T-cell (primary cell): Measurements from ENCODE around the gene CHRNB2. TPM values are rescaled to one million over a fixed set of nuclear protein-coding genes. Genes with fewer than 3 reads are reported as not detected.

Source experiments
- ATAC-seq, 4 experiments: fragments of 200-7000 bp in 3 of 4; fragments of 150-1000 bp in 1 of 4; cut with Tn5 transposase; replicated peaks in 1 of 4; 1 replicate in 3 of 4; 2 replicates in 1 of 4; pipeline ENCODE4 v1.10.0; 2021; ENCODE audit warnings: moderate library complexity in 3 of 4, mild to moderate bottlenecking in 2 of 4, moderate number of reproducible peaks in 1 of 4
- CTCF ChIA-PET, 2 donors: fragments of 300-600 bp; sonication (Branson Sonifier 250); formaldehyde crosslinking; loops; one replicate each; lab custom pipeline; 2022; ENCODE audit warnings: antibody characterized with exemption in 2 of 2; lab: Charles Lee
- POLR2A ChIA-PET, 2 donors: fragments of 300-600 bp; sonication (Branson Sonifier 250); formaldehyde crosslinking; loops; one replicate each; lab custom pipeline; 2022; ENCODE audit warnings: antibody characterized with exemption in 2 of 2; lab: Charles Lee
- DNase-seq, 35 experiments: peaks; one replicate each; pipeline versions ENCODE4 v3.0.0 to v3.0.0-alpha.2; 2013 to 2023
- H3K27ac ChIP-seq: one replicate; pipeline ENCODE4 v1.5.1; 2013; ENCODE audit warnings: low read length
- H3K27me3 ChIP-seq, 2 experiments: replicated peaks in 1 of 2; 1 replicate in 1 of 2; 2 replicates in 1 of 2; pipeline versions ENCODE4 v1.6.1 to v1.7.0; 2013; ENCODE audit warnings: low read length in 1 of 2, mixed read lengths in 1 of 2; ENCODE audit not compliant: control insufficient read depth in 2 of 2, insufficient read depth in 2 of 2; ENCODE audit errors: extremely low read depth in 1 of 2
- H3K36me3 ChIP-seq, 2 donors: 1 replicate in 1 of 2; 2 replicates in 1 of 2; pipeline versions ENCODE4 v1.6.1 to v1.7.0; 2013; ENCODE audit warnings: low read length in 1 of 2; ENCODE audit not compliant: control insufficient read depth in 2 of 2, insufficient read depth in 1 of 2; ENCODE audit errors: extremely low read depth in 1 of 2
- H3K4me1 ChIP-seq, 2 experiments: 1 replicate in 1 of 2; 2 replicates in 1 of 2; pipeline versions ENCODE4 v1.6.1 to v1.7.0; 2013; ENCODE audit warnings: low read length in 2 of 2, mixed read lengths in 1 of 2; ENCODE audit not compliant: insufficient read depth in 2 of 2, control insufficient read depth in 1 of 2; ENCODE audit errors: extremely low read depth in 1 of 2
- H3K4me3 ChIP-seq, 2 donors: 1 replicate in 1 of 2; 2 replicates in 1 of 2; pipeline versions ENCODE4 v1.5.1 to v1.7.0; 2013; ENCODE audit warnings: mild to moderate bottlenecking in 2 of 2, low read length in 1 of 2, moderate library complexity in 1 of 2; ENCODE audit not compliant: control insufficient read depth in 1 of 2; ENCODE audit errors: extremely low read depth in 1 of 2
- H3K9me3 ChIP-seq: 2 replicates; pipeline ENCODE4 v1.7.0; 2013
- H3K27ac Mint-ChIP-seq, 2 donors: one replicate each; pipeline ENCODE4 v1.8.0; 2020 to 2021; ENCODE audit warnings: mild to moderate bottlenecking in 2 of 2, mixed read lengths in 2 of 2
- H3K27me3 Mint-ChIP-seq, 2 donors: one replicate each; pipeline ENCODE4 v1.8.0; 2021 to 2022; ENCODE audit warnings: mixed read lengths in 2 of 2
- H3K36me3 Mint-ChIP-seq: one replicate; pipeline ENCODE4 v1.8.0; 2021; ENCODE audit warnings: mixed read lengths
- H3K4me1 Mint-ChIP-seq, 3 donors: one replicate each; pipeline ENCODE4 v1.8.0; 2020 to 2022; ENCODE audit warnings: mixed read lengths in 3 of 3, mild to moderate bottlenecking in 1 of 3
- H3K4me3 Mint-ChIP-seq, 3 donors: one replicate each; pipeline ENCODE4 v1.8.0; 2020 to 2022; ENCODE audit warnings: mild to moderate bottlenecking in 3 of 3, mixed read lengths in 3 of 3, moderate library complexity in 3 of 3
- H3K9me3 Mint-ChIP-seq, 3 donors: one replicate each; pipeline ENCODE4 v1.8.0; 2020 to 2022; ENCODE audit warnings: mixed read lengths in 3 of 3
- WGBS: methylation state at CpG from one replicate; pipeline ENCODE4 v1.1.5; 2013; ENCODE audit warnings: missing lambda C conversion rate; ENCODE audit not compliant: insufficient coverage; 5-methylcytosine and 5-hydroxymethylcytosine counted together
- total RNA-seq, 35 experiments: library from RNA in 6 of 35; stranded (reverse) in 6 of 35; fragments of 120-200 nt in 1 of 35; gene quantifications; one replicate each; pipeline versions ENCODE4 v1.2.1 to v1.2.4 and lab custom pipeline; 2013 to 2026

CHRNB2 gene
- total RNA-seq, 5 donors from 2014 or later (not counting 1 experiment from before 2014, with no cell fraction given), result 0.15 TPM; not detected in 4

GRCh38 chr1:154616659-154617345 lies 49.2 kb downstream of the CHRNB2 start:
- Mint-ChIP-seq H3K27me3 (no peaks in the 10 kb centered on the region), H3K27ac (no peak overlapping the region), H3K4me1 (peaks cover 40 to 47% (median 43%) of the 10 kb centered on the region in 3 donors), H3K4me3 (no peak overlapping the region), H3K9me3 (no peaks in the 10 kb centered on the region), H3K36me3 (peaks cover 3% of the 10 kb centered on the region)
- ATAC-seq, result no peak
- no peak overlapping the region for H3K27ac ChIP-seq
- no CpG with 5 or more reads among the region's 5 CpGs for WGBS
- H3K36me3 ChIP-seq, result peaks cover 0 to 8% of the 10 kb centered on the region in 2 donors
- ChIA-PET POLR2A (no interaction called here), CTCF (no interaction called here)
- H3K9me3 ChIP-seq, result no peaks in the 10 kb centered on the region
- no peaks in the 10 kb centered on the region for H3K27me3 ChIP-seq
- H3K4me1 ChIP-seq, result peaks cover 3 to 10% of the 10 kb centered on the region in 2 experiments
- no peak for DNase-seq
- H3K4me3 ChIP-seq, result no peak overlapping the region

- H3K27me3 ChIP-seq, result no peaks in the 10 kb centered on the region
- no peak overlapping the region for H3K27ac ChIP-seq
- ATAC-seq (no peak), DNase-seq (no peak)
- peaks cover 18% of the 10 kb centered on the region for H3K36me3 Mint-ChIP-seq
- no peak overlapping the region for H3K4me3 Mint-ChIP-seq
- ChIA-PET POLR2A (no interaction called here), CTCF (interaction anchor here in 1 of 2 donors (0.5 to 1.0 kb wide), 2 partner anchors 10 to 354 kb away, joined by 3 read pairs; no protein-coding TSS in a partner anchor)
- H3K27me3 Mint-ChIP-seq, result no peaks in the 10 kb centered on the region
- H3K4me3 ChIP-seq, result no peak overlapping the region
- H3K9me3 ChIP-seq, result no peaks in the 10 kb centered on the region
- 56% methylated on average over 1 of the region's 5 CpGs for WGBS
- peaks cover 51 to 62% (median 56%) of the 10 kb centered on the region in 3 donors for H3K4me1 Mint-ChIP-seq
- peaks cover 12 to 15% of the 10 kb centered on the region in 2 experiments for H3K4me1 ChIP-seq
- H3K27ac Mint-ChIP-seq, result no peak overlapping the region
- no peaks in the 10 kb centered on the region for H3K9me3 Mint-ChIP-seq
- peaks cover 3 to 24% of the 10 kb centered on the region in 2 donors for H3K36me3 ChIP-seq
Measured at GRCh38 chr1:154619181-154619948, 51.8 kb downstream of the CHRNB2 start.

DNA sequence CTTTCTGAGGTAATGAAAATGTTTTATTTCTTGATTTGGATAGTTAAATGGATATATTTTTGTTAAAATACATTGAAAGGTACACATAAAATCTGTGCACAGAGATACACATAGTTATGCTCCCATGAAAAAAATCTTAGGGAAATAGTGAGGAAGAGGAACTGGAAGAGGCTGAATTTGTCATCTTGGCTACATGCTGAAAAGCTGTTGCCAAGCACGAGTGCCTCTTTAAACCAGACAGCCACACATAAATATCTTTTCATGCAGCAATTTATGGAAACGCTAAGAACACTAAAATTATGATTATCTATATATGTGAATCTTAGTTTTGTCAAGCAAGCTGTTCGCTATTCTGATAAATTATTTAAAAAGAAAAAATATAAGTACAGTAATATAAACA lies 53.2 kb downstream of the CHRNB2 start:
- Mint-ChIP-seq H3K4me3 (no peak overlapping the region), H3K4me1 (peaks cover 43 to 65% (median 57%) of the 10 kb centered on the region in 3 donors), H3K36me3 (peaks cover 18% of the 10 kb centered on the region)

GRCh38 chr1:154621875-154622274 lies 54.3 kb downstream of the CHRNB2 start:
- H3K36me3 Mint-ChIP-seq, result peaks cover 18% of the 10 kb centered on the region
- ChIA-PET CTCF (no interaction called here), POLR2A (interaction anchor here in 1 of 2 donors (0.5 kb wide), 1 partner anchor 1311 kb away, joined by 3 read pairs; no protein-coding TSS in a partner anchor)
- Histone ChIP-seq H3K4me3 (no peak overlapping the region), H3K9me3 (no peaks in the 10 kb centered on the region), H3K36me3 (peaks cover 3 to 27% of the 10 kb centered on the region in 2 donors), H3K27ac (peak overlapping the region; percentile 20), H3K27me3 (no peaks in the 10 kb centered on the region), H3K4me1 (peaks cover 12 to 18% of the 10 kb centered on the region in 2 experiments)
- H3K9me3 Mint-ChIP-seq, result no peaks in the 10 kb centered on the region
- ATAC-seq, result peak in 3 of 4 experiments; percentile 33 to 52 (median 43)
- H3K27ac Mint-ChIP-seq, result peak overlapping the region; percentile 78 to 79
- DNase-seq, result no peak
- H3K27me3 Mint-ChIP-seq, result no peaks in the 10 kb centered on the region
- peaks cover 42 to 64% (median 57%) of the 10 kb centered on the region in 3 donors for H3K4me1 Mint-ChIP-seq
- 64% methylated on average over 3 of the region's 5 CpGs for WGBS
- no peak overlapping the region for H3K4me3 Mint-ChIP-seq

More for the DNA sequence above, 53.2 kb downstream of the CHRNB2 start:
- H3K9me3 ChIP-seq, result no peaks in the 10 kb centered on the region
- H3K4me1 ChIP-seq, result peaks cover 9 to 12% of the 10 kb centered on the region in 2 experiments
- Mint-ChIP-seq H3K27me3 (no peaks in the 10 kb centered on the region), H3K9me3 (no peaks in the 10 kb centered on the region), H3K27ac (peak overlapping the region in 1 of 2 donors; percentile 22)
- H3K27ac ChIP-seq, result no peak overlapping the region
- no peaks in the 10 kb centered on the region for H3K27me3 ChIP-seq
- POLR2A ChIA-PET, result interaction anchor here in 1 of 2 donors (0.7 kb wide), 2 partner anchors 12 to 109 kb away, joined by 3 read pairs; partner anchors contain the start of gene ADAR
- no peak overlapping the region for H3K4me3 ChIP-seq
- ATAC-seq (no peak), DNase-seq (no peak)
- WGBS, result no CpG with 5 or more reads among the region's 3 CpGs
- CTCF ChIA-PET, result interaction anchor here (0.5 to 0.6 kb wide), 3 partner anchors 24 to 346 kb away, joined by 3 to 5 read pairs (median 3); no protein-coding TSS in a partner anchor
- H3K36me3 ChIP-seq, result peaks cover 3 to 27% of the 10 kb centered on the region in 2 donors

- no peak overlapping the region for H3K4me3 ChIP-seq
- H3K36me3 ChIP-seq, result peaks cover 3 to 27% of the 10 kb centered on the region in 2 donors
- H3K9me3 ChIP-seq, result no peaks in the 10 kb centered on the region
- Mint-ChIP-seq H3K4me3 (no peak overlapping the region), H3K9me3 (no peaks in the 10 kb centered on the region), H3K36me3 (peaks cover 18% of the 10 kb centered on the region), H3K27ac (peak overlapping the region; percentile 48 to 65), H3K4me1 (peaks cover 46 to 65% (median 60%) of the 10 kb centered on the region in 3 donors), H3K27me3 (no peaks in the 10 kb centered on the region)
- DNase-seq (no peak), ATAC-seq (no peak)
- ChIA-PET POLR2A (interaction anchor here in 1 of 2 donors (0.6 kb wide), 1 partner anchor 397 kb away, joined by 3 read pairs; no protein-coding TSS in a partner anchor), CTCF (no interaction called here)
- no peaks in the 10 kb centered on the region for H3K27me3 ChIP-seq
- no peak overlapping the region for H3K27ac ChIP-seq
- peaks cover 12 to 23% of the 10 kb centered on the region in 2 experiments for H3K4me1 ChIP-seq
Measured at GRCh38 chr1:154622503-154623039, 55.0 kb downstream of the CHRNB2 start.

- DNase-seq (no peak), ATAC-seq (no peak)
- no peak overlapping the region for H3K27ac ChIP-seq
- ChIA-PET CTCF (interaction anchor here in 1 of 2 donors (1.1 kb wide), 1 partner anchor 137 kb away, joined by 3 read pairs; no protein-coding TSS in a partner anchor), POLR2A (no interaction called here)
- H3K4me3 Mint-ChIP-seq, result no peak overlapping the region
- no peaks in the 10 kb centered on the region for H3K27me3 Mint-ChIP-seq
- peak overlapping the region in 1 of 2 donors; percentile 5 for H3K27ac Mint-ChIP-seq
- H3K4me1 Mint-ChIP-seq, result peaks cover 52 to 67% (median 63%) of the 10 kb centered on the region in 3 donors
- peaks cover 17% of the 10 kb centered on the region for H3K36me3 Mint-ChIP-seq
- no peaks in the 10 kb centered on the region for H3K9me3 Mint-ChIP-seq
- no peaks in the 10 kb centered on the region for H3K9me3 ChIP-seq
- no peak overlapping the region for H3K4me3 ChIP-seq
- H3K36me3 ChIP-seq, result peaks cover 3 to 27% of the 10 kb centered on the region in 2 donors
- no peaks in the 10 kb centered on the region for H3K27me3 ChIP-seq
- H3K4me1 ChIP-seq, result peaks cover 15 to 23% of the 10 kb centered on the region in 2 experiments
- 80% methylated on average over 2 of the region's 3 CpGs for WGBS
Measured at GRCh38 chr1:154623358-154623757, 55.8 kb downstream of the CHRNB2 start.
